ENCODE data around the gene KRTAP4-11.
"Not testable (repeated sequence)": the region's sequence is repeated elsewhere in the genome, so short reads cannot be mapped to it uniquely, and the experiment has no call there.

The KRTAP4-11 gene

DNA sequence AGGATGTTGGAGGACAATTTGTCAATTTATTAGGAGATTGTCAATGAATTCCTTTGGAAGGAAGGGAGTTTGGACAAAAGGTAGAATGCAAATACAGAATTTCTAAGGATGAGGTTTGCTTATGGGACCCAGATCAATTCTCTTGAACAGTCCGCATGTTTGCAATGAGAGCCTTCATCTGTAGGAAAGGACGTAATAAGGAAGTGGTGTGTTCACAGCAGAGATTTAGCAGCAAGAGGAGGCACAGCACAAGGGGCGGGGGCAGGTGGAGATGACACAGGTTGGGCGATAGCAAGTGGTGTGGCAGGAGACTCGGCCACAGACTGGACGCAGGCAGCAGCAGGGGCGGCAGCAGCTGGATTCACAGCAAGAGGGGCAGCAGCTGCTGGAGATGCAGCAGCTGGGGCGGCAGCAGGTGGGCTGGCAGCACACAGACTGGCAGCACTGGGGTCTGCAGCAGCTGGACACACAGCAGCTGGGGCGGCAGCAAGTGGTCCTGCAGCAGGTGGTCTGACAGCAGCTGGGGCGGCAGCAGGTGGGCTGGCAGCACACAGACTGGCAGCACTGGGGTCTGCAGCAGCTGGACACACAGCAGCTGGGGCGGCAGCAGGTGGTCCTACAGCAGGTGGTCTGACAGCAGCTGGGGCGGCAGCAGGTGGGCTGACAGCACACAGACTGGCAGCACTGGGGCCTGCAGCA lies 5.3 kb upstream of the KRTAP4-11 start:
- not testable (repeated sequence) for H3K4me3 ChIP-seq (ENCODE audit: low read depth, low read length); H3K79me2 ChIP-seq (ENCODE audit: control insufficient read depth, insufficient read depth, low read length, unreplicated experiment); H3K27ac ChIP-seq (ENCODE audit: low read depth, low read length); H3K4me1 ChIP-seq (ENCODE audit: control insufficient read depth, insufficient read depth, low read length, unreplicated experiment); H2AFZ ChIP-seq (ENCODE audit: low read length, unreplicated experiment); H3K36me3 ChIP-seq (ENCODE audit: insufficient read depth, low read length); H3K27me3 ChIP-seq (ENCODE audit: insufficient read depth, low read length)

- no peak overlapping the region for H3K4me3 ChIP-seq (ENCODE audit: low read depth, low read length)
- no peak overlapping the region for H3K27ac ChIP-seq (ENCODE audit: low read depth, low read length)
- no peaks in the 10 kb centered on the region for H3K4me1 ChIP-seq (ENCODE audit: control insufficient read depth, insufficient read depth, low read length, unreplicated experiment)
- no peaks in the 10 kb centered on the region for H3K27me3 ChIP-seq (ENCODE audit: insufficient read depth, low read length)
- no peak overlapping the region for H2AFZ ChIP-seq (ENCODE audit: low read length, unreplicated experiment)
- no peaks in the 10 kb centered on the region for H3K36me3 ChIP-seq (ENCODE audit: insufficient read depth, low read length)
- no peaks in the 10 kb centered on the region for H3K79me2 ChIP-seq (ENCODE audit: control insufficient read depth, insufficient read depth, low read length, unreplicated experiment)
These were observed 3.6 kb upstream of the KRTAP4-11 start for GRCh38 chr17:41121742-41122141.

- H3K4me1 ChIP-seq (ENCODE audit: control insufficient read depth, insufficient read depth, low read length, unreplicated experiment); H3K27me3 ChIP-seq (ENCODE audit: insufficient read depth, low read length); H3K36me3 ChIP-seq (ENCODE audit: insufficient read depth, low read length); H3K27ac ChIP-seq (ENCODE audit: low read depth, low read length); H3K4me3 ChIP-seq (ENCODE audit: low read depth, low read length); H3K79me2 ChIP-seq (ENCODE audit: control insufficient read depth, insufficient read depth, low read length, unreplicated experiment); H2AFZ ChIP-seq (ENCODE audit: low read length, unreplicated experiment): not testable (repeated sequence)
These were observed 1.8 kb upstream of the KRTAP4-11 start for GRCh38 chr17:41119696-41120690.

DNA sequence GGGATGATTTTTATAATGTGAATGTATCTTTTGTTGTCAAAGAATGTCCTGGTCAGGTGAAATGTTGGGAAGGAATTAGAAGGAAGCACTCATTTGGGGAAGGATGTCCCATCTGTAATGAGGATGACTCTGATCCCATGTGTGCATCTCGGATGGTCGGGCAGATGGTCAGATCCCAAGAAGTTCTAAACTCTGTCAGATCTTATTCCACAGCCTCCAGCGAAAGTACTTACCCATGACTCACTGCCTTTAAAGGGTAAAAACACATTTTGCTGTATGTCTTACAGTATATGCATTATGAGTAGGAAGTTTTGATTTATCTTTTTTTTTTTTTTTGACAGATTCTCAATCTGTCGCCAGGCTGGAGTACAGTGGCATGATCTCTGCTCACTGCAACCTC lies 548 bp upstream of the KRTAP4-11 start:
- Histone ChIP-seq H3K36me3 (ENCODE audit: insufficient read depth, low read length) (no peaks in the 10 kb centered on the region), H3K4me3 (ENCODE audit: low read depth, low read length) (no peak overlapping the region), H3K79me2 (ENCODE audit: control insufficient read depth, insufficient read depth, low read length, unreplicated experiment) (no peaks in the 10 kb centered on the region), H3K27me3 (ENCODE audit: insufficient read depth, low read length) (no peaks in the 10 kb centered on the region), H2AFZ (ENCODE audit: low read length, unreplicated experiment) (no peak overlapping the region), H3K27ac (ENCODE audit: low read depth, low read length) (no peak overlapping the region), H3K4me1 (ENCODE audit: control insufficient read depth, insufficient read depth, low read length, unreplicated experiment) (no peaks in the 10 kb centered on the region)

GRCh38 chr17:41116297-41116696 lies 1.9 kb downstream of the KRTAP4-11 start:
- H3K4me1 ChIP-seq (ENCODE audit: control insufficient read depth, insufficient read depth, low read length, unreplicated experiment): no peaks in the 10 kb centered on the region
- H3K36me3 ChIP-seq (ENCODE audit: insufficient read depth, low read length): 0 out of 2 replicates have a peak, but pooled peaks cover 3% of the 10 kb centered on the region
- no peak overlapping the region for H3K27ac ChIP-seq (ENCODE audit: low read depth, low read length)
- H3K79me2 ChIP-seq (ENCODE audit: control insufficient read depth, insufficient read depth, low read length, unreplicated experiment): no peaks in the 10 kb centered on the region
- no peak overlapping the region for H3K4me3 ChIP-seq (ENCODE audit: low read depth, low read length)
- no peaks in the 10 kb centered on the region for H3K27me3 ChIP-seq (ENCODE audit: insufficient read depth, low read length)
- no peak overlapping the region for H2AFZ ChIP-seq (ENCODE audit: low read length, unreplicated experiment)

DNA sequence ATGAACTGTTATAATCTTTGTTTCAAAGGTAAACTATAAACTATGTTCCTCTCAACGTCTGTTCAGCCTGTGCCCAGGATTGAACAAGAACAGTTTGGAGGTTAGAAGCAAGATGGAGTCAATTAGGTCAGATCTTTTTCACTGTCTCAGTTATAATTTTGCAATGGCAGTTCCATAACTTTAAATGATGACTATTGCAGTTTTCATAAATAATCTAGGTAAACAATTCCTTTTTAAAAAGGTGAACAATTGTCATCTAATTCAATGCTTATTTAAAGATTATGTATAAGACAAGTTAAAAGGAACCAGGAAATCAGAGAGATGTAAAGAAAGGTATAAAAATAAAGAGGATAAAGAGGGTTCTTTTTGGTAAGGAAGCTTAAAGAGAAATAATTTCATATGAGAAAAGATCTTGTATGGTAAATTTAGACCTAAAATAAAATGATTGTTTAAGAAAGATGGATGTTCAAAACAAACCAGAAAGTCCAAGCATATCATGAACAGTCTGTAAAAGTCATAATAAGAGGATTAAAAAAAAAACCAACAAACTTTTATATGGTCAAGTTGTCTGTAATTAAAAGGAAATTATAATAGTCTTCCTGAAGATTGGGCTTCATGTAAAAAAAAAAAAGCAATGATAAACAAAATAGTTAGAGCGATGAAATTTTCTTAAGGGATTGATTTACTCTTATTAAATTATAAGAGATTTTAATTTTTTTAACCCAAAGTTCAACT lies 6.9 kb downstream of the KRTAP4-11 start:
- H3K79me2 ChIP-seq (ENCODE audit: control insufficient read depth, insufficient read depth, low read length, unreplicated experiment): no peaks in the 10 kb centered on the region
- H2AFZ ChIP-seq (ENCODE audit: low read length, unreplicated experiment): no peak overlapping the region
- H3K4me1 ChIP-seq (ENCODE audit: control insufficient read depth, insufficient read depth, low read length, unreplicated experiment): no peaks in the 10 kb centered on the region
- 0 out of 2 replicates have a peak, but pooled peaks cover 3% of the 10 kb centered on the region for H3K36me3 ChIP-seq (ENCODE audit: insufficient read depth, low read length)
- no peak overlapping the region for H3K27ac ChIP-seq (ENCODE audit: low read depth, low read length)
- H3K27me3 ChIP-seq (ENCODE audit: insufficient read depth, low read length): no peaks in the 10 kb centered on the region
- H3K4me3 ChIP-seq (ENCODE audit: low read depth, low read length): no peak overlapping the region

DNA sequence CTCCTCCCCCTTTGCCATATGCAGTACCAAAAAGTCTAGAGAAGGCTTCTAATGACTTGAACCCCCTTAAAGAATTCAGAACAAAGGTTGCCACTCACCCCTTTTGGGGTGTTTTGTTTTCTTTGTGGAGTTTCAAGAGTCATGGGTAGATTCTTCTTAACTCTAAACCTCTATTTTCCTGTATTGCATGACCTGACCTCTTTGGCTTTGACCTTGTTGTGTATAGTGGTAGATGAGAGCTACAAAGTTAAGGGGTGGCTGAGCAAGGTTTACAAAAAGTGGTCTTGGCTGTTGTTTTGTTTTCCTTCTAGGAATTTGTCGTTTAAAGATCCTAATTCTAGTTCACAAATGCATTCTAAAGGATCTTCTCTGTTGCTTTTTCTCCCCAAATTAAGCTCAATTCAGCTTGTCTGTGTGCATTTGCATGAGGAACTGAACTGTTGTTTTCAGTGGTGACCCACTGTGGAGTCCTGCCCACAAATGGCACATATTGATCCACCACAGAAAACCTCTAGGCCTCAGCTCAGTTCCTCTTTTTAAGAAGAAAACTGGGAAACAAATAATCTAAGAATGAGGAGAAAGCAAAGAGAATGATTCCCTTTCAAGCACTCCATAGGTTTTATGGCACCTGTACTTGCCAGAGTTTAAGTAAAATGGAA lies 9.3 kb downstream of the KRTAP4-11 start:
- not testable (repeated sequence) for H3K4me3 ChIP-seq (ENCODE audit: low read depth, low read length); H3K4me1 ChIP-seq (ENCODE audit: control insufficient read depth, insufficient read depth, low read length, unreplicated experiment); H3K27ac ChIP-seq (ENCODE audit: low read depth, low read length); H3K79me2 ChIP-seq (ENCODE audit: control insufficient read depth, insufficient read depth, low read length, unreplicated experiment); H3K27me3 ChIP-seq (ENCODE audit: insufficient read depth, low read length); H2AFZ ChIP-seq (ENCODE audit: low read length, unreplicated experiment); H3K36me3 ChIP-seq (ENCODE audit: insufficient read depth, low read length)

DNA sequence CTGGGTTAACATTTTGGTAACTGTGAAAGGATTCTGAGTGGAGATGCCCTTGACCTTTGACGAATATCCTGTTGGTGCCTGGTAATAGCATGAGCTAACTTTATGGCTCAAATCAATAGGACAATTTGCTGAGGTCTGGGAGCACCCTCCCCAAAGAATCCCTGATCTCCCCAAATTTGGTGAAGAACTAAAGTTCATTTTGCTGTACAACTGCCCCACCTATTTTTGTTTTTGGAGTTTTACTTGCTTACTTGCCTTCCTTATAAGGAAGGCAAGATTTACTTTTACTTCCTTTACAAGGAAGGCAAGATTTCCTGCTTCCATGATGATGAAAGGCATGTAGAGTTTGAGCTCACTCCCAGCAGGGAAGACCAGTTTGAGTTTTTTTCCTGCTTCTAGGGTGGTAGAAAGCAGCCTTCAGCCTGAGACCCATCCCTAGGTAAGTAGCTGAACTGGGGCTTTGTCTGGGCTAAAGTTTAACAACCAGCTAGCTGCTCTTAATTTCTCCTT lies 10.2 kb downstream of the KRTAP4-11 start:
- H3K27ac ChIP-seq (ENCODE audit: low read depth, low read length): no peak overlapping the region
- H3K79me2 ChIP-seq (ENCODE audit: control insufficient read depth, insufficient read depth, low read length, unreplicated experiment): no peaks in the 10 kb centered on the region
- H3K4me3 ChIP-seq (ENCODE audit: low read depth, low read length): no peak overlapping the region
- H3K27me3 ChIP-seq (ENCODE audit: insufficient read depth, low read length): no peaks in the 10 kb centered on the region
- 0 out of 2 replicates have a peak, but pooled peaks cover 3% of the 10 kb centered on the region for H3K36me3 ChIP-seq (ENCODE audit: insufficient read depth, low read length)
- no peak overlapping the region for H2AFZ ChIP-seq (ENCODE audit: low read length, unreplicated experiment)
- H3K4me1 ChIP-seq (ENCODE audit: control insufficient read depth, insufficient read depth, low read length, unreplicated experiment): peaks cover 12% of the 10 kb centered on the region

GRCh38 chr17:41105347-41105746 lies 12.8 kb downstream of the KRTAP4-11 start, which contains the start of gene KRTAP4-9:
KRTAP4-9 (plus strand) TSS chr17:41105389; CDS start chr17:41105389, 0 bp downstream.
- not testable (repeated sequence) for H3K79me2 ChIP-seq (ENCODE audit: control insufficient read depth, insufficient read depth, low read length, unreplicated experiment); H2AFZ ChIP-seq (ENCODE audit: low read length, unreplicated experiment); H3K4me3 ChIP-seq (ENCODE audit: low read depth, low read length); H3K36me3 ChIP-seq (ENCODE audit: insufficient read depth, low read length); H3K27me3 ChIP-seq (ENCODE audit: insufficient read depth, low read length)
- H3K4me1 ChIP-seq (ENCODE audit: control insufficient read depth, insufficient read depth, low read length, unreplicated experiment): peaks cover 12% of the 10 kb centered on the region
- peak within 1 kb of the TSS; percentile 50 for H3K27ac ChIP-seq (ENCODE audit: low read depth, low read length)

Measured in ACC112 (cell line).